ENCODE measurements around the gene GARNL3. TPM values are rescaled to one million over a fixed set of nuclear protein-coding genes. Genes with fewer than 3 reads are reported as not detected.

The GARNL3 gene
- total RNA-seq, 1 donor from 2014 or later: 21.4 TPM

GRCh38 chr9:127219520-127219919, 45.1 kb upstream of the GARNL3 start:
- H3K36me3 Mint-ChIP-seq (ENCODE audit: insufficient read depth): no peaks in the 10 kb centered on the region
- DNase-seq (ENCODE audit: low spot score, unreplicated experiment): no peak
- H3K27me3 Mint-ChIP-seq: peaks cover 35% of the 10 kb centered on the region
- no peaks in the 10 kb centered on the region for H3K9me3 Mint-ChIP-seq (ENCODE audit: low read depth)
- no peak for TF ChIP-seq CTCF (IDR thresholded peaks at IDR 0.05; ENCODE audit: unreplicated experiment)
- H3K27ac Mint-ChIP-seq: no peak overlapping the region
- H3K4me1 Mint-ChIP-seq (ENCODE audit: low read depth): peaks cover 4% of the 10 kb centered on the region
- H3K4me3 Mint-ChIP-seq (ENCODE audit: low read depth): no peak overlapping the region

GRCh38 chr9:127221695-127222094, 42.9 kb upstream of the GARNL3 start:
- TF ChIP-seq CTCF (IDR thresholded peaks at IDR 0.05; ENCODE audit: unreplicated experiment): no peak
- Mint-ChIP-seq H3K4me3 (ENCODE audit: low read depth) (no peak overlapping the region), H3K36me3 (ENCODE audit: insufficient read depth) (no peaks in the 10 kb centered on the region), H3K27me3 (peaks cover 45% of the 10 kb centered on the region), H3K9me3 (ENCODE audit: low read depth) (no peaks in the 10 kb centered on the region), H3K4me1 (ENCODE audit: low read depth) (peaks cover 4% of the 10 kb centered on the region), H3K27ac (no peak overlapping the region)
- no peak for DNase-seq (ENCODE audit: low spot score, unreplicated experiment)

GRCh38 chr9:127222388-127223095, 42.0 kb upstream of the GARNL3 start:
- peaks cover 4% of the 10 kb centered on the region for H3K4me1 Mint-ChIP-seq (ENCODE audit: low read depth)
- H3K27ac Mint-ChIP-seq: no peak overlapping the region
- no peaks in the 10 kb centered on the region for H3K36me3 Mint-ChIP-seq (ENCODE audit: insufficient read depth)
- no peaks in the 10 kb centered on the region for H3K9me3 Mint-ChIP-seq (ENCODE audit: low read depth)
- no peak overlapping the region for H3K4me3 Mint-ChIP-seq (ENCODE audit: low read depth)
- TF ChIP-seq CTCF (IDR thresholded peaks at IDR 0.05; ENCODE audit: unreplicated experiment): no peak
- peaks cover 49% of the 10 kb centered on the region for H3K27me3 Mint-ChIP-seq
- DNase-seq (ENCODE audit: low spot score, unreplicated experiment): no peak

- H3K27me3 Mint-ChIP-seq: peaks cover 52% of the 10 kb centered on the region
- DNase-seq (ENCODE audit: low spot score, unreplicated experiment): no peak
- H3K4me1 Mint-ChIP-seq (ENCODE audit: low read depth): peaks cover 4% of the 10 kb centered on the region
- no peaks in the 10 kb centered on the region for H3K36me3 Mint-ChIP-seq (ENCODE audit: insufficient read depth)
- no peak overlapping the region for H3K27ac Mint-ChIP-seq
- no peaks in the 10 kb centered on the region for H3K9me3 Mint-ChIP-seq (ENCODE audit: low read depth)
- no peak overlapping the region for H3K4me3 Mint-ChIP-seq (ENCODE audit: low read depth)
- no peak for TF ChIP-seq CTCF (IDR thresholded peaks at IDR 0.05; ENCODE audit: unreplicated experiment)
These were observed 41.3 kb upstream of the GARNL3 start for GRCh38 chr9:127223266-127223665.

GRCh38 chr9:127223810-127224177, 40.8 kb upstream of the GARNL3 start:
- peak overlapping the region; percentile 79 for H3K4me3 Mint-ChIP-seq (ENCODE audit: low read depth)
- H3K9me3 Mint-ChIP-seq (ENCODE audit: low read depth): no peaks in the 10 kb centered on the region
- peaks cover 52% of the 10 kb centered on the region for H3K27me3 Mint-ChIP-seq
- no peak for DNase-seq (ENCODE audit: low spot score, unreplicated experiment)
- H3K27ac Mint-ChIP-seq: peak overlapping the region; percentile 52
- no peaks in the 10 kb centered on the region for H3K36me3 Mint-ChIP-seq (ENCODE audit: insufficient read depth)
- TF ChIP-seq CTCF (IDR thresholded peaks at IDR 0.05; ENCODE audit: unreplicated experiment): no peak
- H3K4me1 Mint-ChIP-seq (ENCODE audit: low read depth): peaks cover 4% of the 10 kb centered on the region

All from progenitor cell of endocrine pancreas (in vitro differentiated cells).